CD14-positive monocyte (primary cell): Measurements from ENCODE around the gene PXDN. TPM values are rescaled to one million over a fixed set of nuclear protein-coding genes. Genes with fewer than 3 reads are reported as not detected.

Experiments
- DNase-seq, 3 donors: peaks; one replicate each; pipeline ENCODE4 v3.0.0-alpha.2; 2011 to 2022
- H2AFZ ChIP-seq: 2 replicates; pipeline ENCODE4 v1.6.0; 2012; ENCODE audit warnings: mild to moderate bottlenecking, low read depth, low read length, inconsistent platforms; ENCODE audit not compliant: insufficient read depth, poor library complexity, severe bottlenecking
- H3K27ac ChIP-seq, 2 donors: 1 replicate in 1 of 2; 2 replicates in 1 of 2; pipeline ENCODE4 v1.5.1; 2012 to 2013; ENCODE audit warnings: low read length in 2 of 2, control low read depth in 1 of 2, inconsistent platforms in 1 of 2, low read depth in 1 of 2, mild to moderate bottlenecking in 1 of 2
- H3K27me3 ChIP-seq, 2 donors: one replicate each; pipeline versions ENCODE4 v1.6.0 to v1.6.1; 2011 to 2013; ENCODE audit warnings: low read length in 2 of 2; ENCODE audit not compliant: control insufficient read depth in 2 of 2, insufficient read depth in 2 of 2
- H3K36me3 ChIP-seq, 2 donors: replicated peaks in 1 of 2; 1 replicate in 1 of 2; 2 replicates in 1 of 2; pipeline versions ENCODE4 v1.5.1 to v1.6.1; 2012 to 2013; ENCODE audit warnings: low read length in 2 of 2, control low read depth in 1 of 2, inconsistent platforms in 1 of 2, mild to moderate bottlenecking in 1 of 2; ENCODE audit not compliant: insufficient read depth in 2 of 2, control insufficient read depth in 1 of 2
- H3K4me1 ChIP-seq, 2 donors: 1 replicate in 1 of 2; 2 replicates in 1 of 2; pipeline versions ENCODE4 v1.5.1 to v1.6.1; 2012 to 2013; ENCODE audit warnings: low read length in 2 of 2, control low read depth in 1 of 2, inconsistent platforms in 1 of 2, mild to moderate bottlenecking in 1 of 2, moderate library complexity in 1 of 2; ENCODE audit not compliant: insufficient read depth in 2 of 2, control insufficient read depth in 1 of 2
- H3K4me2 ChIP-seq: replicated peaks from 2 replicates; pipeline ENCODE3; 2012; ENCODE audit warnings: low read length, moderate library complexity, mild to moderate bottlenecking; ENCODE audit not compliant: poor library complexity, severe bottlenecking; ENCODE audit errors: extremely low read depth
- H3K4me3 ChIP-seq, 3 experiments: fragments of 200-600 bp in 1 of 3; sonication (generic) in 1 of 3; replicated peaks in 1 of 3; 1 replicate in 2 of 3; 2 replicates in 1 of 3; pipeline ENCODE4 v1.5.1; 2011 to 2013; ENCODE audit warnings: low read length in 3 of 3, mild to moderate bottlenecking in 3 of 3, control low read depth in 2 of 3, low read depth in 2 of 3, inconsistent platforms in 1 of 3, moderate library complexity in 1 of 3
- H3K79me2 ChIP-seq: 2 replicates; pipeline ENCODE4 v1.6.0; 2012; ENCODE audit warnings: mild to moderate bottlenecking, control low read depth, inconsistent platforms, low read length, moderate library complexity; ENCODE audit not compliant: insufficient read depth
- H3K9ac ChIP-seq: 2 replicates; pipeline ENCODE4 v1.6.0; 2017; ENCODE audit warnings: low read length, mild to moderate bottlenecking; ENCODE audit not compliant: insufficient read depth, poor library complexity, severe bottlenecking
- H3K9me3 ChIP-seq, 2 donors: replicated peaks in 1 of 2; 1 replicate in 1 of 2; 2 replicates in 1 of 2; pipeline versions ENCODE4 v1.5.1 to v1.6.1; 2012 to 2013; ENCODE audit warnings: low read length in 2 of 2, control low read depth in 1 of 2; ENCODE audit not compliant: control insufficient read depth in 1 of 2, insufficient read depth in 1 of 2
- H4K20me1 ChIP-seq: 2 replicates; pipeline ENCODE4 v1.6.0; 2012; ENCODE audit warnings: mild to moderate bottlenecking, low read length, control low read depth, moderate library complexity; ENCODE audit not compliant: insufficient read depth
- H3K27ac Mint-ChIP-seq, 7 donors: one replicate each; pipeline ENCODE4 v1.8.0; 2020; ENCODE audit warnings: mild to moderate bottlenecking in 7 of 7, mixed read lengths in 7 of 7, moderate library complexity in 6 of 7, inconsistent platforms in 2 of 7
- H3K27me3 Mint-ChIP-seq, 3 donors: one replicate each; pipeline ENCODE4 v1.8.0; 2021 to 2022; ENCODE audit warnings: low read depth in 3 of 3, mild to moderate bottlenecking in 3 of 3, mixed read lengths in 3 of 3, moderate library complexity in 3 of 3, inconsistent platforms in 1 of 3
- H3K36me3 Mint-ChIP-seq, 2 donors: one replicate each; pipeline ENCODE4 v1.8.0; 2020; ENCODE audit warnings: mixed read lengths in 2 of 2, inconsistent platforms in 1 of 2, mild to moderate bottlenecking in 1 of 2
- H3K4me1 Mint-ChIP-seq: one replicate; pipeline ENCODE4 v1.8.0; 2020; ENCODE audit warnings: mild to moderate bottlenecking, mixed read lengths
- H3K4me3 Mint-ChIP-seq, 2 donors: one replicate each; pipeline ENCODE4 v1.8.0; 2020; ENCODE audit warnings: mild to moderate bottlenecking in 2 of 2, mixed read lengths in 2 of 2, moderate library complexity in 1 of 2
- H3K9me3 Mint-ChIP-seq, 7 donors: one replicate each; pipeline ENCODE4 v1.8.0; 2020 to 2022; ENCODE audit warnings: mixed read lengths in 7 of 7, mild to moderate bottlenecking in 6 of 7, moderate library complexity in 6 of 7, inconsistent platforms in 2 of 7
- CTCF ChIP-seq: fragments of 200-600 bp; IDR thresholded peaks from one replicate; pipeline ENCODE4 v1.8.0; 2022; ENCODE audit warnings: antibody characterized with exemption, mild to moderate bottlenecking
- WGBS: methylation state at CpG from one replicate; pipeline ENCODE4 v1.1.5; 2013; ENCODE audit warnings: missing lambda C conversion rate; ENCODE audit not compliant: insufficient coverage; 5-methylcytosine and 5-hydroxymethylcytosine counted together
- intact Hi-C, 2 donors: fragments of 100-400 bp; cut with micrococcal nuclease; formaldehyde crosslinking; loops; one replicate each; pipeline versions ENCODE4 v1.15.0 to v1.15.1; 2023
- polyA plus RNA-seq, 3 donors: library from polyadenylated mRNA; depleted of rRNA in 1 of 3; unstranded in 2 of 3; stranded (reverse) in 1 of 3; fragments of 300-500 nt in 2 of 3; fragments of >200 nt in 1 of 3; fragmentation: Illumina TruSeq in 2 of 3; gene quantifications; 1 replicate in 2 of 3; 2 replicates in 1 of 3; pipeline ENCODE4 v1.2.3, GENCODE V29; 2012 to 2021

Gene PXDN
- polyA plus RNA-seq, 3 donors = not detected

DNA sequence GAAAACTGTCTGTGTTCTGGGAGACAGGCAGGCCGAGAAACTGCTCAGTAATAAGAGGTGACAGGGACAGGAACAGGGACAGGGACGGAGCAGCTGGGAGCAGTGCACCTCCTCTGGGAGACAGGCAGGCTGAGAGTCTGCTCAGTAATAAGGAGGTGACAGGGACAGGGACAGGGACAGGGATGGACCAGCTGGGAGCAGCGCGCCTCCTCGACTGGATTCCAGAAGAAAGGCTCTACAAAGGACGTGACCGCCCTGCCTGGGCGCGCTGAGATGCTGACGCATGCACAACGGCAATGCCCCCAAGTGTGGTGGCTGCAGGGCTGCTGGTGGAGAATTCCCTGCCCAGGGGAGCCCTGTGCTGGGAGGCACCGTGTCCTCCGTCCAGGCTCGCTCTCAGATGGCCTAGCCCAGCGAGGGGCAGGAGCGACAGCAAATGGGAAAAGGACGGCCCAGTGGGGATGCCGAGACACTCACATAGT is 44.2 kb upstream of the PXDN start:
- Mint-ChIP-seq H3K27me3 (peaks cover 3 to 10% (median 5%) of the 10 kb centered on the region in 3 donors), H3K4me3 (no peak overlapping the region), H3K4me1 (no peaks in the 10 kb centered on the region), H3K9me3 (peaks cover 0 to 2% (median 0%) of the 10 kb centered on the region in 7 donors), H3K27ac (no peak overlapping the region), H3K36me3 (no peaks in the 10 kb centered on the region)
- H3K79me2 ChIP-seq = no peaks in the 10 kb centered on the region
- H2AFZ ChIP-seq = no peak overlapping the region
- H3K9me3 ChIP-seq = no peaks in the 10 kb centered on the region
- H3K27ac ChIP-seq = no peak overlapping the region
- WGBS = 92% methylated on average over 17 of the region's 18 CpGs
- H3K4me1 ChIP-seq = no peaks in the 10 kb centered on the region
- H3K36me3 ChIP-seq = no peaks in the 10 kb centered on the region
- H4K20me1 ChIP-seq = no peaks in the 10 kb centered on the region
- no peak for TF ChIP-seq CTCF
- no peaks in the 10 kb centered on the region for H3K27me3 ChIP-seq
- no peak overlapping the region for H3K4me3 ChIP-seq
- no peak overlapping the region for H3K4me2 ChIP-seq
- no peak for DNase-seq
- intact Hi-C loops = no loop called here
- H3K9ac ChIP-seq = no peak overlapping the region

DNA sequence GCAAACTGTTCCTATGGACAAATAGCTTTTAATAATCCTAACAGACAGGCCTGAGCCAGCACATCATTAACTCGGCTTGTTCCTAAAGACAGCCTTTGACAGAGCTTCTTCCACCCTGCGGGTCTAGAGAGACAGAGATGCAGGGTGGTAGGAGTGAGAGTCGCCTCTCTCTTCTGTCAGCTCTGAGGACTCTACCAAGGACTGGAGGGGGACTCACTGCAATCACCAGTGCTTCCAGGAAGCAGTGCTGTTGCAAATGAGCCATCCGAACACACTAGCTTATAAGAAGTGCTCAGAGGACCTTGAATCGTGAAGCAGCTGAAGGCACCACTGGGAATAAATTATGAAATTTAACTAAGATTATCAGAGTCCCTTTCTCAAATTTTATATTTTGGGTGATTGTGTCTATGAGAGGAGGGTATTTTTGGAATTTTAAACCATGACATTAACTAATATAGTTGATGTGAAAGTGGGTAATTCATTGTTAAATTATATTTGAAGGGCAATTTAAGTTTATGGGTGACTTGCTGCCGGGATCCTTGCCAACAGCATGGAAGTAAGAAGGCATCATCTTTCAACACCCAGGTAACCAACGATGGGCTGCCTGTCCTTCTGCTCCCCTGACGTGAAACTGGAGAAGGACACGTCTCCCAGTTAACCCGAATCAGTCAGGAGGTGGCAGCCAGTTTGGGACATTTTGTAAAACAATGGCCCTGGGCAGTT is 43.6 kb upstream of the PXDN start:
- H3K27ac Mint-ChIP-seq = no peak overlapping the region
- Histone ChIP-seq H3K4me1 (no peaks in the 10 kb centered on the region), H3K4me3 (no peak overlapping the region), H3K27ac (no peak overlapping the region), H3K4me2 (no peak overlapping the region), H3K9ac (no peak overlapping the region), H3K27me3 (no peaks in the 10 kb centered on the region), H3K36me3 (no peaks in the 10 kb centered on the region), H3K9me3 (no peaks in the 10 kb centered on the region), H2AFZ (no peak overlapping the region), H3K79me2 (no peaks in the 10 kb centered on the region), H4K20me1 (no peaks in the 10 kb centered on the region)
- 93% methylated on average over 6 of the region's 10 CpGs for WGBS
- no peak for TF ChIP-seq CTCF
- no peak for DNase-seq
- H3K4me3 Mint-ChIP-seq = no peak overlapping the region
- intact Hi-C loops = no loop called here
- H3K9me3 Mint-ChIP-seq = peaks cover 0 to 2% (median 0%) of the 10 kb centered on the region in 7 donors
- H3K4me1 Mint-ChIP-seq = no peaks in the 10 kb centered on the region
- peaks cover 3 to 10% (median 5%) of the 10 kb centered on the region in 3 donors for H3K27me3 Mint-ChIP-seq
- H3K36me3 Mint-ChIP-seq = no peaks in the 10 kb centered on the region
